Measurements from ENCODE around the gene WWC1.

The WWC1 gene

GRCh38 chr5:168400429-168401220, 109.2 kb downstream of the WWC1 start:
- peak overlapping the region; percentile 67 for H3K27ac ChIP-seq
- no peak for DNase-seq (ENCODE audit: low read depth, low spot score)

- peak overlapping the region; percentile 67 for H3K27ac ChIP-seq
- no peak for DNase-seq (ENCODE audit: low read depth, low spot score)
Measured at GRCh38 chr5:168401226-168401625, 109.8 kb downstream of the WWC1 start.

GRCh38 chr5:168401880-168402279, 110.4 kb downstream of the WWC1 start:
- peak overlapping the region; percentile 67 for H3K27ac ChIP-seq
- DNase-seq (ENCODE audit: low read depth, low spot score) = peak; percentile 72

GRCh38 chr5:168404365-168404764, 112.9 kb downstream of the WWC1 start:
- peak overlapping the region; percentile 45 for H3K27ac ChIP-seq
- no peak for DNase-seq (ENCODE audit: low read depth, low spot score)

DNA sequence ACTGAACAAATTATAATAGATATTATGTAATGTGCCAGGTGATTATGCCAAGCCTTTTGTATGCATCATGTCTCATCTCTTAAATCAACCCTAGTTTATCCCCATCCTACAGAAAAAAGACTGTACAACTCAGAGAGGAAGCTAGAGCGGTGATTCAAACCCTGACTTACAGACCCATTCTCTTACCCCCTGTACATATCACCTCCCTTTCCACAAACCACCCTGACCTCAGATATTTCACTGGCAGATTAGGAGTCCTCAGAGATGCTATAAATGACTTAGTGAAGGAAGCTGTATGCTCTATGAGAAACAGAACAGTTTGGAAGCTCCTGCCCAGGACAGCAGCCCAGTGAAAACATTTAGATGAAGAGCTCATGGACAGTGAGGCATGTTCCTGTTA, 115.8 kb downstream of the WWC1 start:
- no peak for DNase-seq (ENCODE audit: low read depth, low spot score)

GRCh38 chr5:168408561-168409305, 117.3 kb downstream of the WWC1 start:
- H3K27ac ChIP-seq = peak overlapping the region; percentile 79
- no peak for DNase-seq (ENCODE audit: low read depth, low spot score)

More for the DNA sequence above, 115.8 kb downstream of the WWC1 start:
- H3K27ac ChIP-seq = no peak overlapping the region

DNA sequence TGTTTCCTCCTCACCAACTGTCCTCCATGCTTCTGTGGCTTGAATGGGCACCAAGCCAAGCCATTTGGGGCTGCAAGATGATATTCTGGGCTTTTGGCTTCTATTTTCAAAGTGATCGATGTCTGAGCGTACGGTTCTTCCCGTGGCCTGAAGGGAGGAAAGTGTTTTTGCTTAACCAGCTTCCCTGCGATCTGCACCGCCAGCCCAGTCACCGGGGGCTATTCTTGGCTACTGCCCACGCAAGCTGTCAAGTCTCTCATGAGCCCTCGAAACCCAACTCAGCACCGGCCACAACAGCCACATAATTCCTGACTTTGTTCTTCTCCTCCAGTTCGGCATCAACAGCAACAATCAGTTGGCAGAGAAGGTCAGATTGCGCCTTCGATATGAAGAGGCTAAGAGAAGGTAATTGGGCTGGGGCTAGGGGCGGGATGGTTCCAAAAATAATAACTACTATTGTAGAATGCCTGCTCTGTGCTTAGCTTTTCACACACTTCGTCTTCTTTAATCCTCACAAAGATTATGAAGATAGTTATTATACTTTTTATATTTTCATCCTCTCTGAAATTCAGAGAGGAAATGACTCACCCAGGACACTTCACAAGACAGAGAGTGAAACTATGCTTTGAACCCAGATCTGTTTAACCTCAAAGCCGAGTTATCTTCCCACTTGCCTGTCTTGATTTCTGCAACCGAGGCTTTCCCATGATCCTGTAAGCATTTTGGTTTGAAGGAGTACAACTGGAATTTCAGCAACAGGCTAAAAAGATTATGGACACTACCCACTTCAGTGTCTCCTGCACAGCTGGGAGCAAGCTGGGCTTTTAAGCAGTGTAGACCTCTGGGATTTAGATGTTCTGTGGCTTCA, 118.4 kb downstream of the WWC1 start:
- H3K27ac ChIP-seq = peak overlapping the region; percentile 79

DNA sequence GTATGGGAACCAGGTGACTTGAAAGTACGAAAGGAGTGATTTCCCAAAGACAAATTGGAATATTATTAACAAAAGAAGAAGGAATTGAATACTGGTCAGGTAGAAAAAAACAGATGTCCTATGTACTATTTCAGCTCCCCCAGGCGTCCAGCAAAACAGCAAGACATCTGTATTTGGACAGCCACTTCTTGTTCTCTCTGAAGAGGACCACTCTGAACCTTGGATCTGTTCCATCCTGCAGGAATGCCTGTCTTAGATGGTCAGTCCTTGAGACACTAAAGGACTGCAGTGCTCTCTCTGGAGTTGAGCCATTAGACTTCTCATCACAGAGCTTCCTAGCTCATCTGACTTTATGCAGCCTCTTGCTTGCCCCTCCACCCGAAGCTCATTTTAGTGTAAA, 120.4 kb downstream of the WWC1 start:
- no peak overlapping the region for H3K27ac ChIP-seq
- no peak for DNase-seq (ENCODE audit: low read depth, low spot score)

More for the DNA sequence above, 118.4 kb downstream of the WWC1 start:
- no peak for DNase-seq (ENCODE audit: low read depth, low spot score)

GRCh38 chr5:168413062-168413461, 121.6 kb downstream of the WWC1 start:
- peak overlapping the region; percentile 62 for H3K27ac ChIP-seq

GRCh38 chr5:168413596-168413995, 122.2 kb downstream of the WWC1 start:
- H3K27ac ChIP-seq = peak overlapping the region; percentile 62
- no peak for DNase-seq (ENCODE audit: low read depth, low spot score)

More at GRCh38 chr5:168413062-168413461, 121.6 kb downstream of the WWC1 start:
- peak; percentile 85 for DNase-seq (ENCODE audit: low read depth, low spot score)

- DNase-seq (ENCODE audit: low read depth, low spot score) = no peak
- H3K27ac ChIP-seq = no peak overlapping the region
Measured at GRCh38 chr5:168415401-168415800, 124.0 kb downstream of the WWC1 start.

- H3K27ac ChIP-seq = no peak overlapping the region
- no peak for DNase-seq (ENCODE audit: low read depth, low spot score)
Measured at GRCh38 chr5:168415971-168416370, 124.5 kb downstream of the WWC1 start.

- no peak for DNase-seq (ENCODE audit: low read depth, low spot score)
- H3K27ac ChIP-seq = no peak overlapping the region
Measured at GRCh38 chr5:168417731-168418429, 126.4 kb downstream of the WWC1 start.

- no peak for DNase-seq (ENCODE audit: low read depth, low spot score)
- H3K27ac ChIP-seq = no peak overlapping the region
Measured at GRCh38 chr5:168420461-168420860, 129.0 kb downstream of the WWC1 start.

GRCh38 chr5:168422431-168422830, 131.0 kb downstream of the WWC1 start:
- H3K27ac ChIP-seq = no peak overlapping the region
- DNase-seq (ENCODE audit: low read depth, low spot score) = no peak

GRCh38 chr5:168423478-168423877, 132.0 kb downstream of the WWC1 start:
- no peak for DNase-seq (ENCODE audit: low read depth, low spot score)
- no peak overlapping the region for H3K27ac ChIP-seq

GRCh38 chr5:168423971-168424370, 132.5 kb downstream of the WWC1 start:
- H3K27ac ChIP-seq = no peak overlapping the region
- DNase-seq (ENCODE audit: low read depth, low spot score) = no peak

DNA sequence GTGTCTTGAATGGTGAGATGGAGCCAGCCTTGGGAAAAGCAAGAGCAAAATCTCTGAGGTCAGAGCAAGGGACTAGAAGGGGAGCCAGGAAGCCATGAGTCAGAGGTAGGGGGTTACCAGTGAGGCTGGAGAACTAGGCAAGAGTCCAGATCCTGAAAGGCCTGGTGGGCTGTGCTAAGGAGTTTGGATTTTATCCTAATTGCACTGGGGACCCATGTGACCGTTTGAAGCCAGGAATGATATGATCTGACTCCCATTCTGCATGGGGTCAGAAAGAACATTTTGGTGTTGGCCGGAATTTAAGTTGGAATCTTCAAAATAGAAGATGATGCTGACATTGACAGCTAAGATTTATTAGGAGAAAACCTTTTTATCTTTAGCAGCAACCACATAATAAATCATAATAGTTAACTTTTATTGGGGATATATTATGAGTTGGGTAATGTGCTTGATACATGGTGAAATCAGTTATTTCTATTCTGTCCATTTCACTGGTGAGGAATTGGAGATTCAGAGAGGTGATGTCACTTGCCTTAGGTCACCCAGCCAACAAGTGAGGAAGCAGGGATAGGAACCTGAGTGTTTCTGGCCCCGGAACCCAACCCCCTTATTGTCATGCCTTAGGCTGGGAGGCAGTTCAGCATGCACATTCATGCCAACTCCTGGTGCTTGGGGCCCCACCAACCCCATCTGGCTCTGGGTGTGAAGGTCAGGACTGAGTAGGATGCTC, 133.3 kb downstream of the WWC1 start:
- no peak overlapping the region for H3K27ac ChIP-seq
- no peak for DNase-seq (ENCODE audit: low read depth, low spot score)

Data from epithelial cell of prostate (primary cell).